ENCODE data around the gene CCR6.

Gene CCR6

GRCh38 chr6:167108278-167108677 is 14.6 kb upstream of the CCR6 start:
- no peak for TF ChIP-seq CTCF (conservative IDR thresholded peaks at IDR 0.05)
- H3K27ac ChIP-seq, result no peak overlapping the region

DNA sequence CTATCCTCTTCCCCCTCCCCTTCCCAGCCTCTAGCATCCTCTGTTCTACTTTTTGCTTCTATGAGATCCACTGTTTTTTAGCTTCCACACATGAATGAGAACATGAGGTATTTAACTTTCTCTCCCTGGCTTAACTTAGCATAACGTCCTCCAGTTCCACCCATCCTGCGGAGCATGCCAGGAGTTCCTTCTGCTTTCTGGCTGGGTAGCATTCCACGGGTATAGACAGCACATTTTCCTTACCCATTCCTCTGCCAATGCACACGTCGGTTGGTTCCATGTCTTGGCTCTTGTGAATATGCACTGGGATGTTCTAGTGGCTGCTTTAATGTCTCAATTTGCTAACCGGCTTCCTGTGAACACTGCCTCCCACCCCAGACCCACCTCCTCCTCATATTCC is 13.2 kb upstream of the CCR6 start:
- TF ChIP-seq CTCF (conservative IDR thresholded peaks at IDR 0.05), result no peak

DNA sequence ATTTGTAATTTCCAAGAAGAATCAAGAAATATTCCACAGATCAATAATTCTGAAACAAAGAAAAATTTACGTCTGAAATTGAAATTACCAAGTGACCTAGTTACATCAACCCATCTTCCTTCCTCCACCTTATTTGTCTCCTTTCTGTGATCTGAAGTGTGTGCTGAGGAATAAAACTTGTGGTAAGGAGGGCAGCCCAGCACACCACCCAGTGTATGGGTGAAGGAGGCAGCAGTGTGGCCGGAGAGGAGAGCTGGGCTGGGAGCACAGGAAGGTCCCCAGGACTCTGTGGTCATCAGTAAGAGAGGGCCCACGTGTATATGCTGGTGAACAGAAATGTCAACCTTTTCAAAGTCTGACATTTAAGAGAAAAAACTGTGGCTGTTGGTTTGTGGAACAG is 11.3 kb upstream of the CCR6 start:
- TF ChIP-seq CTCF (conservative IDR thresholded peaks at IDR 0.05), result no peak
- no peak overlapping the region for H3K27ac ChIP-seq

More for the DNA sequence above, 13.2 kb upstream of the CCR6 start:
- H3K27ac ChIP-seq, result no peak overlapping the region

- no peak overlapping the region for H3K27ac ChIP-seq
- no peak for TF ChIP-seq CTCF (conservative IDR thresholded peaks at IDR 0.05)
Observed at GRCh38 chr6:167112421-167112820, 10.5 kb upstream of the CCR6 start.

GRCh38 chr6:167113047-167113754 is 9.7 kb upstream of the CCR6 start:
- no peak overlapping the region for H3K27ac ChIP-seq
- TF ChIP-seq CTCF (conservative IDR thresholded peaks at IDR 0.05), result no peak

- TF ChIP-seq CTCF (conservative IDR thresholded peaks at IDR 0.05), result no peak
Observed at GRCh38 chr6:167113935-167114910, 8.7 kb upstream of the CCR6 start.

GRCh38 chr6:167115054-167115453 is 7.8 kb upstream of the CCR6 start:
- H3K27ac ChIP-seq, result no peak overlapping the region
- no peak for TF ChIP-seq CTCF (conservative IDR thresholded peaks at IDR 0.05)

More at GRCh38 chr6:167113935-167114910, 8.7 kb upstream of the CCR6 start:
- no peak overlapping the region for H3K27ac ChIP-seq
